Ishikawa (cell line): Measurements from ENCODE around the gene ACVR1.

Experiments
- CEBPB ChIP-seq: IDR thresholded peaks from 2 replicates; pipeline ENCODE4 v1.6.1; 2012
- CREB1 ChIP-seq: IDR thresholded peaks from 2 replicates; pipeline ENCODE4 v1.6.1; 2012; ENCODE audit warnings: low read depth
- EGR1 ChIP-seq: IDR thresholded peaks from 2 replicates; pipeline ENCODE4 v1.6.1; 2012
- EP300 ChIP-seq: IDR thresholded peaks from 2 replicates; pipeline ENCODE4 v1.6.1; 2012; ENCODE audit warnings: borderline replicate concordance
- FOXM1 ChIP-seq: IDR thresholded peaks from 2 replicates; pipeline ENCODE4 v1.6.1; 2012; ENCODE audit warnings: low read depth, borderline replicate concordance
- MAX ChIP-seq: IDR thresholded peaks from 2 replicates; pipeline ENCODE4 v1.6.1; 2012
- NFIC ChIP-seq: IDR thresholded peaks from 2 replicates; pipeline ENCODE4 v1.6.1; 2012
- RAD21 ChIP-seq: IDR thresholded peaks from 2 replicates; pipeline ENCODE4 v1.6.1; 2012; ENCODE audit warnings: low read depth
- REST ChIP-seq: IDR thresholded peaks from 2 replicates; pipeline ENCODE4 v1.6.1; 2012; ENCODE audit warnings: low read depth, mild to moderate bottlenecking
- TAF1 ChIP-seq: IDR thresholded peaks from 2 replicates; pipeline ENCODE4 v1.6.1; 2012; ENCODE audit warnings: low read depth, mild to moderate bottlenecking
- TCF12 ChIP-seq: IDR thresholded peaks from 2 replicates; pipeline ENCODE4 v1.6.1; 2012; ENCODE audit warnings: low read depth
- TEAD4 ChIP-seq: IDR thresholded peaks from 2 replicates; pipeline ENCODE4 v1.6.1; 2012
- USF1 ChIP-seq: IDR thresholded peaks from 2 replicates; pipeline ENCODE4 v1.6.1; 2012
- YY1 ChIP-seq: IDR thresholded peaks from 2 replicates; pipeline ENCODE4 v1.6.1; 2012; ENCODE audit warnings: low read depth
- ZBTB7A ChIP-seq: IDR thresholded peaks from 2 replicates; pipeline ENCODE4 v1.6.1; 2012; ENCODE audit warnings: low read depth

The ACVR1 gene

GRCh38 chr2:157746234-157746950, 129.7 kb downstream of the ACVR1 start:
- TF ChIP-seq ZBTB7A (no peak), REST (no peak), TCF12 (no peak), TAF1 (no peak), CEBPB (no peak), EP300 (no peak), YY1 (no peak), EGR1 (no peak), USF1 (no peak), NFIC (no peak), CREB1 (no peak), TEAD4 (no peak)

- TF ChIP-seq USF1 = no peak
- no peak for TF ChIP-seq NFIC
- TF ChIP-seq EP300 = no peak
- TF ChIP-seq CREB1 = no peak
Measured at GRCh38 chr2:157744571-157745076, 131.5 kb downstream of the ACVR1 start.

GRCh38 chr2:157743051-157743450, 133.1 kb downstream of the ACVR1 start:
- TF ChIP-seq ZBTB7A = no peak
- no peak for TF ChIP-seq RAD21
- TF ChIP-seq TAF1 = no peak
- TF ChIP-seq REST = no peak
- TF ChIP-seq TEAD4 = no peak
- no peak for TF ChIP-seq TCF12

- TF ChIP-seq YY1 (no peak), RAD21 (no peak), NFIC (no peak), MAX (no peak), TAF1 (no peak), FOXM1 (no peak), TCF12 (no peak), REST (no peak), TEAD4 (no peak), EP300 (no peak), ZBTB7A (no peak), CEBPB (no peak), EGR1 (no peak), CREB1 (no peak), USF1 (no peak)
Measured at GRCh38 chr2:157741819-157742484, 134.2 kb downstream of the ACVR1 start.

- TF ChIP-seq YY1 = no peak
- no peak for TF ChIP-seq EGR1
- no peak for TF ChIP-seq TCF12
- no peak for TF ChIP-seq NFIC
- no peak for TF ChIP-seq USF1
- TF ChIP-seq FOXM1 = no peak
- no peak for TF ChIP-seq REST
Measured at GRCh38 chr2:157737656-157738055, 138.5 kb downstream of the ACVR1 start.
